Smooth muscle cell of the brain vasculature (primary cell): ENCODE data around the gene NR1I3.
"Not testable (repeated sequence)": the region's sequence is repeated elsewhere in the genome, so short reads cannot be mapped to it uniquely, and the experiment has no call there.

Experiments
- DNase-seq: peaks from one replicate; pipeline ENCODE4 v3.0.0-alpha.2; 2012; ENCODE audit warnings: low read depth, low spot score

Gene NR1I3

GRCh38 chr1:161250829-161251228, 12.8 kb upstream of the NR1I3 start:
- DNase-seq: no peak

- DNase-seq: not testable (repeated sequence)
Measured at GRCh38 chr1:161250100-161250499, 12.1 kb upstream of the NR1I3 start.

- DNase-seq: no peak
Measured at GRCh38 chr1:161244888-161245287, 6.9 kb upstream of the NR1I3 start.

GRCh38 chr1:161242313-161242712, 4.3 kb upstream of the NR1I3 start:
- DNase-seq: no peak

- DNase-seq: no peak
Measured at GRCh38 chr1:161241682-161242081, 3.7 kb upstream of the NR1I3 start.

GRCh38 chr1:161235957-161236775, 1.8 kb downstream of the NR1I3 start:
- DNase-seq: no peak

GRCh38 chr1:161233102-161233501, 4.9 kb downstream of the NR1I3 start:
- no peak for DNase-seq

GRCh38 chr1:161230762-161231161, 7.2 kb downstream of the NR1I3 start:
- no peak for DNase-seq

GRCh38 chr1:161229896-161230295, 8.1 kb downstream of the NR1I3 start:
- no peak for DNase-seq

GRCh38 chr1:161228032-161228431, 10.0 kb downstream of the NR1I3 start:
- no peak for DNase-seq

GRCh38 chr1:161227196-161227871, 10.7 kb downstream of the NR1I3 start:
- peak; percentile 59 for DNase-seq

GRCh38 chr1:161226759-161227158, 11.2 kb downstream of the NR1I3 start:
- no peak for DNase-seq

GRCh38 chr1:161226320-161226711, 11.7 kb downstream of the NR1I3 start:
- no peak for DNase-seq

- DNase-seq: peak; percentile 99
Measured at GRCh38 chr1:161225534-161226319, 12.3 kb downstream of the NR1I3 start, which contains the start of gene TOMM40L. TOMM40L (plus strand) TSS chr1:161226060; CDS start chr1:161226490, 430 bp downstream.

- no peak for DNase-seq
Measured at GRCh38 chr1:161225178-161225533, 12.8 kb downstream of the NR1I3 start.

- not testable (repeated sequence) for DNase-seq
Measured at GRCh38 chr1:161224695-161225087, 13.3 kb downstream of the NR1I3 start.

GRCh38 chr1:161223805-161224694, 14.0 kb downstream of the NR1I3 start:
- no peak for DNase-seq

GRCh38 chr1:161222175-161223019, 15.6 kb downstream of the NR1I3 start:
- no peak for DNase-seq

- DNase-seq: no peak
Measured at GRCh38 chr1:161220002-161220401, 18.0 kb downstream of the NR1I3 start.
